Liver (tissue), 9 donors: ENCODE measurements around the gene SCN9A. TPM values are rescaled to one million over a fixed set of nuclear protein-coding genes. Genes with fewer than 3 reads are reported as not detected.
A peak's percentile ranks its signal among the peaks of the same experiment; 100 is the strongest.

Experiments used
- DNase-seq: peaks from one replicate; pipeline ENCODE4 v3.0.0-alpha.2; 2017; ENCODE audit warnings: low spot score
- H3K27ac ChIP-seq, 2 donors: one replicate each; pipeline ENCODE4 v1.7.0; 2013; ENCODE audit warnings: inconsistent platforms in 2 of 2, low read length in 2 of 2, control low read depth in 1 of 2, low read depth in 1 of 2, mild to moderate bottlenecking in 1 of 2
- H3K27me3 ChIP-seq, 4 donors: one replicate each; pipeline versions ENCODE4 v1.6.1 to v1.7.0; 2013; ENCODE audit warnings: low read length in 3 of 4, inconsistent platforms in 1 of 4, mild to moderate bottlenecking in 1 of 4, moderate library complexity in 1 of 4; ENCODE audit not compliant: control insufficient read depth in 4 of 4, insufficient read depth in 4 of 4
- H3K36me3 ChIP-seq, 4 donors: one replicate each; pipeline versions ENCODE4 v1.6.1 to v1.7.0; 2013; ENCODE audit warnings: low read length in 3 of 4, mild to moderate bottlenecking in 3 of 4, low read depth in 1 of 4, moderate library complexity in 1 of 4; ENCODE audit not compliant: control insufficient read depth in 4 of 4, insufficient read depth in 3 of 4
- H3K4me1 ChIP-seq, 4 donors: one replicate each; pipeline versions ENCODE4 v1.6.1 to v1.7.0; 2013; ENCODE audit warnings: low read length in 3 of 4, mild to moderate bottlenecking in 3 of 4, moderate library complexity in 1 of 4; ENCODE audit not compliant: control insufficient read depth in 4 of 4, insufficient read depth in 4 of 4
- H3K4me3 ChIP-seq, 3 donors: one replicate each; pipeline versions ENCODE4 v1.6.1 to v1.7.0; 2013; ENCODE audit warnings: low read length in 3 of 3, control low read depth in 1 of 3, low read depth in 1 of 3, mild to moderate bottlenecking in 1 of 3
- H3K9ac ChIP-seq, 2 donors: one replicate each; pipeline ENCODE4 v1.7.0; 2013; ENCODE audit warnings: low read length in 2 of 2, mild to moderate bottlenecking in 2 of 2, moderate library complexity in 2 of 2, control low read depth in 1 of 2, low read depth in 1 of 2
- H3K9me3 ChIP-seq, 4 donors: one replicate each; pipeline versions ENCODE4 v1.6.1 to v1.7.0; 2013; ENCODE audit warnings: low read length in 3 of 4; ENCODE audit not compliant: control insufficient read depth in 4 of 4
- CTCF ChIP-seq: fragments of 150-350 bp; IDR thresholded peaks from 2 replicates; pipeline ENCODE4 v1.5.1; 2017; ENCODE audit warnings: improper control_type of control experiment, low read depth, low read length; ENCODE audit not compliant: missing input control
- EGR1 ChIP-seq, 2 donors: IDR thresholded peaks; 2 replicates each; pipeline ENCODE4 v1.6.1; 2016 to 2018; ENCODE audit warnings: antibody characterized with exemption in 2 of 2, low read depth in 2 of 2
- FOXA1 ChIP-seq: IDR thresholded peaks from 2 replicates; pipeline ENCODE4 v1.6.1; 2016; ENCODE audit warnings: antibody characterized with exemption
- FOXA2 ChIP-seq: IDR thresholded peaks from 2 replicates; pipeline ENCODE4 v1.6.1; 2016; ENCODE audit warnings: antibody characterized with exemption
- GABPA ChIP-seq, 2 donors: IDR thresholded peaks in 1 of 2; conservative IDR thresholded peaks in 1 of 2; 2 replicates each; pipeline ENCODE4 v1.6.1; 2016; ENCODE audit warnings: antibody characterized with exemption in 2 of 2, mild to moderate bottlenecking in 1 of 2, moderate library complexity in 1 of 2
- HNF4A ChIP-seq, 2 donors: conservative IDR thresholded peaks; 2 replicates each; pipeline ENCODE4 v1.6.1; 2016; ENCODE audit warnings: antibody characterized with exemption in 2 of 2, mild to moderate bottlenecking in 2 of 2
- HNF4G ChIP-seq: IDR thresholded peaks from 2 replicates; pipeline ENCODE4 v1.6.1; 2016; ENCODE audit warnings: antibody characterized with exemption
- JUND ChIP-seq, 2 donors: IDR thresholded peaks; 2 replicates each; pipeline ENCODE4 v1.6.1; 2016; ENCODE audit warnings: antibody characterized with exemption in 2 of 2
- MAX ChIP-seq: IDR thresholded peaks from 2 replicates; pipeline ENCODE4 v1.6.1; 2016; ENCODE audit warnings: antibody characterized with exemption
- NR2F2 ChIP-seq: IDR thresholded peaks from 2 replicates; pipeline ENCODE4 v1.6.1; 2016; ENCODE audit warnings: antibody characterized with exemption
- RAD21 ChIP-seq, 2 donors: IDR thresholded peaks; 2 replicates each; pipeline ENCODE4 v1.6.1; 2016; ENCODE audit warnings: antibody characterized with exemption in 2 of 2, mild to moderate bottlenecking in 2 of 2
- RXRA ChIP-seq, 2 donors: IDR thresholded peaks; 2 replicates each; pipeline ENCODE4 v1.6.1; 2017 to 2018; ENCODE audit warnings: antibody characterized with exemption in 2 of 2, mild to moderate bottlenecking in 1 of 2
- SP1 ChIP-seq: IDR thresholded peaks from 2 replicates; pipeline ENCODE4 v1.6.1; 2018; ENCODE audit warnings: antibody characterized with exemption, mild to moderate bottlenecking
- TAF1 ChIP-seq: conservative IDR thresholded peaks from 2 replicates; pipeline ENCODE4 v1.6.1; 2016; ENCODE audit warnings: antibody characterized with exemption, mild to moderate bottlenecking
- YY1 ChIP-seq: IDR thresholded peaks from 2 replicates; pipeline ENCODE4 v1.6.1; 2016; ENCODE audit warnings: antibody characterized with exemption, mild to moderate bottlenecking
- WGBS: extraction: QIAGEN DNeasy Blood & Tissue Kit; methylation state at CpG from one replicate; pipeline ENCODE4 v1.1.7; 2013; 5-methylcytosine and 5-hydroxymethylcytosine counted together
- polyA plus RNA-seq, 2 donors: library from polyadenylated mRNA; stranded (reverse) in 1 of 2; unstranded in 1 of 2; fragments of 200-250 nt in 1 of 2; fragments of >200 nt in 1 of 2; fragmentation: Nextera tagmentation in 1 of 2; extraction: Ambion mirVana in 1 of 2; gene quantifications; one replicate each; pipeline versions ENCODE4 v1.2.1 to v1.2.3, GENCODE V29; 2013 to 2015
- total RNA-seq, 2 donors: library from RNA; depleted of rRNA; stranded (reverse); fragments of >200 nt; gene quantifications; one replicate each; pipeline ENCODE4 v1.2.3, GENCODE V29; 2014
- TF ChIP-seq, protein P1 (sequence below): IDR thresholded peaks from 2 replicates; pipeline ENCODE4 v1.6.1; 2016; ENCODE audit warnings: antibody characterized with exemption
- TF ChIP-seq, protein P2 (sequence below): IDR thresholded peaks from 2 replicates; pipeline ENCODE4 v1.6.1; 2016; ENCODE audit warnings: antibody characterized with exemption, mild to moderate bottlenecking
- donor health status: healthy.
- donor health status: healthy.
- donor health status: healthy.
- donor health status: healthy.
- donor health status: healthy.

The SCN9A gene
- total and polyA plus RNA-seq, 4 donors, result 1.2 to 10.1 (median 9.2) TPM

DNA sequence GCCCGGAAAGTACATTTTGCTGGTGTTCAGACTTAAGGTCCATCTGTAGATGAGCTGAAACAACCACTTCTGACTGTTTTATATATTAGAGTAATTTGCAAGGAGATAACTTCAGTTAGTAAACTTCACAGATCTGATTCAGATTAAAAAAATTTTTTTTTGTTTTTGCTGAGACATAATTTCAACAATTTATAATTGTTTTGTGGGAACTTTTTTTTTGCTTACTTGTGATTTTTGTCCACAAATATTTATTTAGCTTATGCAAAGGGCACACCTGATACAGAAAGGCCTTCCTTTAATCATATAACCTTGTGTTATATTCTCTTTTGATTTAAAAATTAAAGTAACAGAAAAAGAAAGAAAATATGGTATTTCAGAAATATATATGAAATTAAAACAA is 9.6 kb upstream of the SCN9A start:
- TF ChIP-seq FOXA2, result no peak
- TF ChIP-seq RAD21 (IDR thresholded peaks at IDR 0.05), result no peak
- no peak for TF ChIP-seq FOXA1
- TF ChIP-seq HNF4A (conservative IDR thresholded peaks at IDR 0.05), result no peak
- TF ChIP-seq RXRA (IDR thresholded peaks at IDR 0.05), result no peak
- TF ChIP-seq, protein P1, sequence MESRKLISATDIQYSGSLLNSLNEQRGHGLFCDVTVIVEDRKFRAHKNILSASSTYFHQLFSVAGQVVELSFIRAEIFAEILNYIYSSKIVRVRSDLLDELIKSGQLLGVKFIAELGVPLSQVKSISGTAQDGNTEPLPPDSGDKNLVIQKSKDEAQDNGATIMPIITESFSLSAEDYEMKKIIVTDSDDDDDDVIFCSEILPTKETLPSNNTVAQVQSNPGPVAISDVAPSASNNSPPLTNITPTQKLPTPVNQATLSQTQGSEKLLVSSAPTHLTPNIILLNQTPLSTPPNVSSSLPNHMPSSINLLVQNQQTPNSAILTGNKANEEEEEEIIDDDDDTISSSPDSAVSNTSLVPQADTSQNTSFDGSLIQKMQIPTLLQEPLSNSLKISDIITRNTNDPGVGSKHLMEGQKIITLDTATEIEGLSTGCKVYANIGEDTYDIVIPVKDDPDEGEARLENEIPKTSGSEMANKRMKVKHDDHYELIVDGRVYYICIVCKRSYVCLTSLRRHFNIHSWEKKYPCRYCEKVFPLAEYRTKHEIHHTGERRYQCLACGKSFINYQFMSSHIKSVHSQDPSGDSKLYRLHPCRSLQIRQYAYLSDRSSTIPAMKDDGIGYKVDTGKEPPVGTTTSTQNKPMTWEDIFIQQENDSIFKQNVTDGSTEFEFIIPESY, result no peak
- 98% methylated on average over 1 of the region's 1 CpG for WGBS

DNA sequence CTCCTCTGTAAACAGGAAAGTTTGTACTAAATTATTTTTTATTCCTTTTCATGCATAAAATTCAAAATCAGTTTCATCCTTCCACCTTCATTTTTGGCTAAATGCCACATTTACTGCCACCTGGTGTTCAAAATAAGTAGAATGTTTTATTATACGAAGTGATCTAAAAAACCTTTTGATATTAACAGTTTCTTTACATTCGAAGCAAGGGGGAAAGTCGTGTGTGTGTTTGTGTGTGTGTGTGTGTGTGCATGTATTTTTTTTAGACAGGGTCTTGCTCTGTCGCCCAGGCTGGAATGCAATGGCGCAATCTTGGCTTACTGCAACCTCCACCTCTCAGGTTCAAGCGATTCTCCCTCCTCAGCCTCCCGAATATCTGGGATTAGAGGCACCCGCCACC is 9.0 kb upstream of the SCN9A start:
- Histone ChIP-seq H3K27me3 (no peaks in the 10 kb centered on the region), H3K36me3 (no peaks in the 10 kb centered on the region), H3K9ac (no peak overlapping the region), H3K4me3 (peak overlapping the region; percentile 27 to 32 (median 29)), H3K4me1 (peaks cover 0 to 4% (median 0%) of the 10 kb centered on the region in 4 donors), H3K27ac (no peak overlapping the region), H3K9me3 (no peaks in the 10 kb centered on the region)
- 51% methylated on average over 8 of the region's 8 CpGs for WGBS
- no peak for TF ChIP-seq FOXA1
- TF ChIP-seq RAD21 (IDR thresholded peaks at IDR 0.05), result peak; percentile 71 to 75
- no peak for TF ChIP-seq GABPA (IDR thresholded peaks at IDR 0.05 in 1 of 2, conservative IDR thresholded peaks at IDR 0.05 in 1 of 2)
- peak; percentile 41 for TF ChIP-seq CTCF
- DNase-seq, result no peak

More for the DNA sequence above, 9.6 kb upstream of the SCN9A start:
- Histone ChIP-seq H3K4me1 (peaks cover 0 to 4% (median 0%) of the 10 kb centered on the region in 4 donors), H3K27ac (no peak overlapping the region), H3K9ac (no peak overlapping the region), H3K36me3 (no peaks in the 10 kb centered on the region), H3K9me3 (no peaks in the 10 kb centered on the region), H3K27me3 (no peaks in the 10 kb centered on the region), H3K4me3 (no peak overlapping the region)
- no peak for DNase-seq

GRCh38 chr2:166382448-166382847 is 6.7 kb upstream of the SCN9A start:
- Histone ChIP-seq H3K9ac (no peak overlapping the region), H3K4me3 (no peak overlapping the region), H3K9me3 (no peaks in the 10 kb centered on the region), H3K27ac (no peak overlapping the region), H3K36me3 (no peaks in the 10 kb centered on the region), H3K27me3 (no peaks in the 10 kb centered on the region), H3K4me1 (peaks cover 0 to 4% (median 0%) of the 10 kb centered on the region in 4 donors)
- no peak for DNase-seq
- 90% methylated on average over 3 of the region's 3 CpGs for WGBS
- no peak for TF ChIP-seq YY1
- TF ChIP-seq FOXA1, result no peak
- no peak for TF ChIP-seq MAX
- TF ChIP-seq NR2F2, result no peak
- TF ChIP-seq JUND (IDR thresholded peaks at IDR 0.05), result no peak
- TF ChIP-seq, protein P2, sequence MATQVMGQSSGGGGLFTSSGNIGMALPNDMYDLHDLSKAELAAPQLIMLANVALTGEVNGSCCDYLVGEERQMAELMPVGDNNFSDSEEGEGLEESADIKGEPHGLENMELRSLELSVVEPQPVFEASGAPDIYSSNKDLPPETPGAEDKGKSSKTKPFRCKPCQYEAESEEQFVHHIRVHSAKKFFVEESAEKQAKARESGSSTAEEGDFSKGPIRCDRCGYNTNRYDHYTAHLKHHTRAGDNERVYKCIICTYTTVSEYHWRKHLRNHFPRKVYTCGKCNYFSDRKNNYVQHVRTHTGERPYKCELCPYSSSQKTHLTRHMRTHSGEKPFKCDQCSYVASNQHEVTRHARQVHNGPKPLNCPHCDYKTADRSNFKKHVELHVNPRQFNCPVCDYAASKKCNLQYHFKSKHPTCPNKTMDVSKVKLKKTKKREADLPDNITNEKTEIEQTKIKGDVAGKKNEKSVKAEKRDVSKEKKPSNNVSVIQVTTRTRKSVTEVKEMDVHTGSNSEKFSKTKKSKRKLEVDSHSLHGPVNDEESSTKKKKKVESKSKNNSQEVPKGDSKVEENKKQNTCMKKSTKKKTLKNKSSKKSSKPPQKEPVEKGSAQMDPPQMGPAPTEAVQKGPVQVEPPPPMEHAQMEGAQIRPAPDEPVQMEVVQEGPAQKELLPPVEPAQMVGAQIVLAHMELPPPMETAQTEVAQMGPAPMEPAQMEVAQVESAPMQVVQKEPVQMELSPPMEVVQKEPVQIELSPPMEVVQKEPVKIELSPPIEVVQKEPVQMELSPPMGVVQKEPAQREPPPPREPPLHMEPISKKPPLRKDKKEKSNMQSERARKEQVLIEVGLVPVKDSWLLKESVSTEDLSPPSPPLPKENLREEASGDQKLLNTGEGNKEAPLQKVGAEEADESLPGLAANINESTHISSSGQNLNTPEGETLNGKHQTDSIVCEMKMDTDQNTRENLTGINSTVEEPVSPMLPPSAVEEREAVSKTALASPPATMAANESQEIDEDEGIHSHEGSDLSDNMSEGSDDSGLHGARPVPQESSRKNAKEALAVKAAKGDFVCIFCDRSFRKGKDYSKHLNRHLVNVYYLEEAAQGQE, result no peak
- TF ChIP-seq EGR1 (IDR thresholded peaks at IDR 0.05; ENCODE audit: low read depth in 2 of 2), result no peak
- TF ChIP-seq FOXA2, result no peak
- TF ChIP-seq SP1, result no peak
- TF ChIP-seq HNF4G, result no peak
- TF ChIP-seq TAF1, result no peak
- TF ChIP-seq CTCF, result no peak
- TF ChIP-seq RAD21 (IDR thresholded peaks at IDR 0.05), result no peak
- no peak for TF ChIP-seq RXRA (IDR thresholded peaks at IDR 0.05)
- no peak for TF ChIP-seq GABPA (IDR thresholded peaks at IDR 0.05 in 1 of 2, conservative IDR thresholded peaks at IDR 0.05 in 1 of 2)
